Heart right ventricle (tissue), 16 donors: Measurements from ENCODE around the gene NFYB. TPM values are rescaled to one million over a fixed set of nuclear protein-coding genes. Genes with fewer than 3 reads are reported as not detected.
A peak's percentile ranks its signal among the peaks of the same experiment; 100 is the strongest.

Source experiments
- ATAC-seq, 8 donors: fragments of 200-7000 bp; cut with Tn5 transposase; one replicate each; pipeline ENCODE4 v1.9.1; 2020; ENCODE audit warnings: mild to moderate bottlenecking in 8 of 8, moderate library complexity in 8 of 8, moderate number of reproducible peaks in 1 of 8
- DNase-seq, 2 donors: peaks; one replicate each; pipeline ENCODE4 v3.0.0-alpha.2; 2020
- H3K27ac ChIP-seq, 10 donors: fragments of 200-600 bp; sonication (generic) in 2 of 10; one replicate each; pipeline versions ENCODE4 v1.5.0 to v1.8.0; 2020 to 2022; ENCODE audit warnings: mild to moderate bottlenecking in 3 of 10
- H3K27me3 ChIP-seq, 7 donors: fragments of 200-600 bp; one replicate each; pipeline ENCODE4 v1.8.0; 2021 to 2022; ENCODE audit warnings: mild to moderate bottlenecking in 2 of 7
- H3K36me3 ChIP-seq, 9 donors: fragments of 200-600 bp; sonication (generic) in 1 of 9; one replicate each; pipeline versions ENCODE4 v1.5.0 to v1.8.0; 2020 to 2022; ENCODE audit warnings: mild to moderate bottlenecking in 2 of 9
- H3K4me1 ChIP-seq, 9 donors: fragments of 200-600 bp; sonication (generic) in 1 of 9; one replicate each; pipeline versions ENCODE4 v1.5.0 to v1.8.0; 2020 to 2022; ENCODE audit warnings: mild to moderate bottlenecking in 4 of 9
- H3K4me3 ChIP-seq, 10 donors: fragments of 200-600 bp; sonication (generic) in 2 of 10; one replicate each; pipeline versions ENCODE4 v1.5.0 to v1.8.0; 2020 to 2022; ENCODE audit warnings: mild to moderate bottlenecking in 7 of 10, moderate library complexity in 2 of 10
- H3K9me3 ChIP-seq, 11 donors: fragments of 200-600 bp in 10 of 11; sonication (generic) in 2 of 11; one replicate each; pipeline versions ENCODE4 v1.5.0 to v1.8.0; 2013 to 2022; ENCODE audit warnings: mild to moderate bottlenecking in 2 of 11, control low read depth in 1 of 11, moderate library complexity in 1 of 11
- WGBS, 2 donors: extraction: QIAGEN DNeasy Blood & Tissue Kit; methylation state at CpG; one replicate each; pipeline ENCODE4 v1.1.7; 2013; ENCODE audit warnings: inconsistent platforms in 1 of 2; 5-methylcytosine and 5-hydroxymethylcytosine counted together
- intact Hi-C, 10 donors: fragments of 100-400 bp; cut with DNase I; formaldehyde crosslinking; loops; one replicate each; pipeline versions ENCODE4 v1.11.1 to v1.14.2; 2022
- polyA plus RNA-seq, 2 donors: library from polyadenylated mRNA; stranded (reverse); fragments of 200-250 nt; gene quantifications; one replicate each; pipeline ENCODE4 v1.2.3, GENCODE V29; 2013
- total RNA-seq, 10 donors: library from RNA; stranded (reverse); fragmentation: NEBNext Ultra II Directional in 3 of 10; extraction: Animal tissue kit (Norgen Biotek cat#: 25700) in 3 of 10; gene quantifications; one replicate each; pipeline versions ENCODE4 v1.2.1 to v1.2.4, GENCODE V29; 2021 to 2023
- TF ChIP-seq, protein P1 (sequence below), 9 donors: fragments of 200-600 bp; sonication (generic) in 2 of 9; IDR thresholded peaks; one replicate each; pipeline versions ENCODE4 v1.5.0 to v1.8.0; 2021 to 2022; ENCODE audit warnings: antibody characterized with exemption in 9 of 9, mild to moderate bottlenecking in 5 of 9, moderate library complexity in 1 of 9
- donor health status: Arrhythmogenic right ventricular cardiomyopathy.
- donor health status: ischemic (EF 13 %, LVEDD 7.1; RV severe dilation, severe dysfunction).
- donor health status: healthy with polysubstance abuse.
- donor health status: DM: no; HTN: yes; CAD: no.
- donor health status: DM: no; HTN: no; CAD: no.
- donor health status: ischemic (EF 25% LVEDD 6.9; RV normal size, moderate dysfunction).
- donor health status: ischemic (EF 25% LVEDD 5.7; RV mildly dilated, moderate dysfunction).
- donor health status: healthy.
- donor health status: DM: yes; HTN: yes; CAD: no.
- donor health status: Ischemic cardiomyopathy.
- donor health status: ischemic (EF 35%, LVEDD 5.7; RV mildly dilated, moderate dysfunction).
- donor health status: nonischemic (EF 11% LVEDD 7.7; RV severe dilation, severe dysfunction).
- donor health status: DM: yes; HTN: yes; CAD: no.
- donor health status: PGD.
- donor health status: ischemic (EF 29% LVEDD 5.4; RV normal size, mild dysfunction).
- donor health status: nonischemic (EF 23%, LVEDD 6.1; RV moderate dilation, normal function).

The NFYB gene
- total and polyA plus RNA-seq, 12 donors, result 16.1 to 53.9 (median 24.0) TPM

DNA sequence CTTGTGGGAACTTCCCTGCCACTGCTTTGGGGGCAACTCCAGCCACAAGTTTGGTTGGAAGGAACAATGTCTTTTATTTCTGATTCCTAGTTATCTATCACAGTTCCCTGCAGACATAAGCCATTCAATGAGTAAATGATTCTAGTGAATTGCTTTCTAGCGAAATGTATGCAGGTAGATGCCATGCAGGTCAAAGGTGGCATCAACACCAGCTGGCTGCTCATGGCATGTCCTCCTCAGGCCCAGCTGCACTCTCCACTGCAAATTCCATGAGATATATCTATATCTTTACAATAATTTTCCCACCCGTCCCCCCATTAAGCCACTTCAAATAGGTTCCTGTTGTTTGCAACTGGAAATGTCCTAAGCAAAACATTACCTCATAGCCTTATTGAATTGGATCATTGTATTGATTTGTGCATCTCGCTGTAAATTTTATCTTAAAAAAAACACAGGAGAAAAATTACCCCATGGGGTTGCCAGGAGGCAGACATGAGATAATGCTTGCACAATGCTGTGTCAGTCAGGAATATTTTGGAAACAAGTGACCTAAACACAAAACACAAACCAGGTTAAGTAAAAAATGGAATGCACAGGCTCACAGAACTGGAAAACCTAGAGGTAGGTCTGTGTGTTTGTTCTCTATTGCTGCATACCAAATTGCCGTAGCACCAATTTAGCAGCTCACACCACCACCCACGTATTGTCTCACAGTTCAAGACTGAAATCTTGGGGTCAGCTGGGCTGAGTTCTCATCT lies 44.8 kb upstream of the NFYB start:
- 78 to 88% methylated on average over 5 of the region's 5 CpGs for WGBS, 2 donors
- intact Hi-C loops, result no loop called here
- TF ChIP-seq, protein P1, sequence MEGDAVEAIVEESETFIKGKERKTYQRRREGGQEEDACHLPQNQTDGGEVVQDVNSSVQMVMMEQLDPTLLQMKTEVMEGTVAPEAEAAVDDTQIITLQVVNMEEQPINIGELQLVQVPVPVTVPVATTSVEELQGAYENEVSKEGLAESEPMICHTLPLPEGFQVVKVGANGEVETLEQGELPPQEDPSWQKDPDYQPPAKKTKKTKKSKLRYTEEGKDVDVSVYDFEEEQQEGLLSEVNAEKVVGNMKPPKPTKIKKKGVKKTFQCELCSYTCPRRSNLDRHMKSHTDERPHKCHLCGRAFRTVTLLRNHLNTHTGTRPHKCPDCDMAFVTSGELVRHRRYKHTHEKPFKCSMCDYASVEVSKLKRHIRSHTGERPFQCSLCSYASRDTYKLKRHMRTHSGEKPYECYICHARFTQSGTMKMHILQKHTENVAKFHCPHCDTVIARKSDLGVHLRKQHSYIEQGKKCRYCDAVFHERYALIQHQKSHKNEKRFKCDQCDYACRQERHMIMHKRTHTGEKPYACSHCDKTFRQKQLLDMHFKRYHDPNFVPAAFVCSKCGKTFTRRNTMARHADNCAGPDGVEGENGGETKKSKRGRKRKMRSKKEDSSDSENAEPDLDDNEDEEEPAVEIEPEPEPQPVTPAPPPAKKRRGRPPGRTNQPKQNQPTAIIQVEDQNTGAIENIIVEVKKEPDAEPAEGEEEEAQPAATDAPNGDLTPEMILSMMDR (IDR thresholded peaks at IDR 0.05), result no peak

DNA sequence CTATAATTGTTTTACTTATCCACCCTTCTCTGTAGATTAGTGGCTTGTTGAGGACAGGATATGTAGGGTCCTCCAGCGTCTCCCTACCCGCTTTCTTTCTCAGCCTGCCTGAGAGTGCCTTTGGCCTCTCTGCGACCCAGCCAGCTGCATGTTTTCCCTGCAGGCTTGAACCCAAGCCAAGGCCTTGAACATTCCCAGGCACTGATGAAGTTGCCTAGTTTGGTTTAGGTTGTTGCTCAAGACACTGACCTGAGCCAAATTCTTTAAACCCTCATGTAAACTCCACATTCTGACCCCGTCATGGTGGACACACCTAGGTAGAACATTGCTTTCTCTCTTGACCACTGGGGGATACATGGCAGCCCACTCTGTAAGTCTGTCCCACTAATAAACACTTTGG lies 44.1 kb upstream of the NFYB start:
- Histone ChIP-seq H3K4me1 (peaks cover 3 to 38% (median 12%) of the 10 kb centered on the region in 9 donors), H3K9me3 (peaks cover 0 to 33% (median 13%) of the 10 kb centered on the region in 11 donors), H3K4me3 (no peak overlapping the region), H3K27ac (peak overlapping the region in 7 of 10 donors; percentile 7 to 61 (median 40)), H3K36me3 (no peaks in the 10 kb centered on the region), H3K27me3 (no peaks in the 10 kb centered on the region)
- peak; percentile 35 to 62 for DNase-seq
- TF ChIP-seq, protein P1 (IDR thresholded peaks at IDR 0.05), result no peak
- peak; percentile 22 to 77 (median 55) for ATAC-seq
- 71 to 80% methylated on average over 4 of the region's 4 CpGs for WGBS, 2 donors
- intact Hi-C loops, result no loop called here

More for the DNA sequence above, 44.8 kb upstream of the NFYB start:
- H3K4me3 ChIP-seq, result no peak overlapping the region
- no peak for DNase-seq
- ATAC-seq, result no peak
- H3K27ac ChIP-seq, result peak overlapping the region in 3 of 10 donors; percentile 7 to 61 (median 35)
- H3K9me3 ChIP-seq, result peaks cover 0 to 40% (median 13%) of the 10 kb centered on the region in 11 donors
- H3K27me3 ChIP-seq, result no peaks in the 10 kb centered on the region
- H3K36me3 ChIP-seq, result no peaks in the 10 kb centered on the region
- peaks cover 3 to 32% (median 8%) of the 10 kb centered on the region in 9 donors for H3K4me1 ChIP-seq

DNA sequence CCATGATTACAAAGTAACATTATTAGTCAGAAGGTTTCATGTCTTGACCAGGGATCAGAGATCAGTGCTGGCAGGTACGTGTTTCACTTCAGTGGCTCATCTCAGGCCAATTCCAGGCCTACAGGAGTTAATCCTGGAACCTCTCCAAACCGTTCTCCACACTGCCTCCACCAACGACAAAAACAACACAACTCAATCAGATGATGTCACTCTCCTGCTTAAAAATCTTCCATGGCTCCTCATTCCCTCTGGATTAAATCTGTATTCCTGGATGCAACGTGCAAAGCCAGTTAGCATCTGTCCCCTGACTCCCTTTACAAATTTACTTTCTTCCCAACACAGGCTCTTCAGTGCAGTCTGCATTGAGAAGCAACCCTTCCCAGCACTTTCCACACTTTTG lies 43.3 kb upstream of the NFYB start:
- ATAC-seq, result no peak
- intact Hi-C loops, result no loop called here
- WGBS, 2 donors, result 31 to 35% methylated on average over 4 of the region's 4 CpGs

DNA sequence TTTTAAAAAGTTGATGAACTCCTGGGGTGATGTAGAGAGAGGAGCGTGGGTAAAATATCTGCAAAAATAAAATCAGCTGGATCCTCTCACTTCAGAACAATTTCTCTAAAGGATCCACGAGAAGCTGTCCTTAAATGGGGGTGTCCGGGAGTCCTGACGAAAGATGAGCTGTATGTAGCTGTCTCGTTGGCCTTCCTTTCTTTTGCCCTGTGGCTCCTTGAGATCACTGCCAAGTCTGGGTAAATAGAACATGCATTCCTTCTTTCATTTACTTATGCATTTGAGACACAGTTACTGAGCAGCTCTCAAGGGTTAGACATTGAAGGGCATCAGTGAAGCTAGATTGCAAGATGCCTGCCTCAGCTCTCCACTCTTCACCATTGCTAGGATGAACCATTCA lies 42.4 kb upstream of the NFYB start:
- intact Hi-C loops, result no loop called here
- TF ChIP-seq, protein P1 (IDR thresholded peaks at IDR 0.05), result no peak
- Histone ChIP-seq H3K4me1 (peaks cover 3 to 46% (median 13%) of the 10 kb centered on the region in 9 donors), H3K9me3 (peaks cover 0 to 32% (median 13%) of the 10 kb centered on the region in 11 donors), H3K36me3 (no peaks in the 10 kb centered on the region), H3K4me3 (no peak overlapping the region), H3K27me3 (no peaks in the 10 kb centered on the region), H3K27ac (peak overlapping the region in 2 of 10 donors; percentile 3 to 20)
- DNase-seq (no peak), ATAC-seq (no peak)
- WGBS, 2 donors, result 78 to 81% methylated on average over 5 of the region's 5 CpGs

More for the DNA sequence above, 43.3 kb upstream of the NFYB start:
- Histone ChIP-seq H3K27me3 (no peaks in the 10 kb centered on the region), H3K4me1 (peaks cover 3 to 46% (median 13%) of the 10 kb centered on the region in 9 donors), H3K9me3 (peaks cover 0 to 33% (median 13%) of the 10 kb centered on the region in 11 donors), H3K27ac (peak overlapping the region in 4 of 10 donors; percentile 30 to 61 (median 40)), H3K36me3 (no peaks in the 10 kb centered on the region), H3K4me3 (no peak overlapping the region)
- no peak for DNase-seq
- TF ChIP-seq, protein P1 (IDR thresholded peaks at IDR 0.05), result no peak
